ENCODE data around the gene ADGB. TPM values are rescaled to one million over a fixed set of nuclear protein-coding genes. Genes with fewer than 3 reads are reported as not detected.
"Not testable (repeated sequence)": the region's sequence is repeated elsewhere in the genome, so short reads cannot be mapped to it uniquely, and the experiment has no call there.

ADGB gene
- total RNA-seq, 1 donor from 2014 or later = not detected

DNA sequence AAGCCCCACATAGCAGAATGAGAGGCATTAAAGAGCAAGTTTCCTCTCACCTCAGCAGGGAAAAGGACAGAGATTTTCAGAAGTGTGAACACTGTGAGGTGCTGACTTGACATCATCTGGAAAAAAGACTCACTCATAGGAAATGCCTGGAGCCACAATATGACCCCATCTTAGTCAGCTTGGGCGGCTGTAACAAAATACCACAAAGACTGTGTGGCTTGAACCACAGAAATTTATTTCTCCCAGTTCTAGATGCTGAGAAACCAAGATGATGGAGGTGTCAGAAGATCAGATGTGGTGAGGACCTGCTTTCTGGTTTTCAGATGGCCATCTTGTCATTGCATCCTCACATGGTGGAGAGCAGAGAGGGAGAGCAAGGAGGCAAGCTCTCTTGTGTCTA, 253.1 kb downstream of the ADGB start:
- DNase-seq (ENCODE audit: extremely low spot score in 2 of 2) = no peak
- H3K9me3 ChIP-seq = no peaks in the 10 kb centered on the region
- intact Hi-C loops (cut with DNase I) = no loop called here
- no peak overlapping the region for H3K4me3 ChIP-seq
- no peaks in the 10 kb centered on the region for H3K27me3 ChIP-seq
- H3K27ac ChIP-seq = no peak overlapping the region
- H3K4me1 ChIP-seq = no peaks in the 10 kb centered on the region
- no peaks in the 10 kb centered on the region for H3K36me3 ChIP-seq
- TF ChIP-seq POLR2AphosphoS5 (IDR thresholded peaks at IDR 0.05; ENCODE audit: insufficient read depth in 1 of 2, low read depth in 1 of 2) (no peak), POLR2A (IDR thresholded peaks at IDR 0.05) (no peak)

DNA sequence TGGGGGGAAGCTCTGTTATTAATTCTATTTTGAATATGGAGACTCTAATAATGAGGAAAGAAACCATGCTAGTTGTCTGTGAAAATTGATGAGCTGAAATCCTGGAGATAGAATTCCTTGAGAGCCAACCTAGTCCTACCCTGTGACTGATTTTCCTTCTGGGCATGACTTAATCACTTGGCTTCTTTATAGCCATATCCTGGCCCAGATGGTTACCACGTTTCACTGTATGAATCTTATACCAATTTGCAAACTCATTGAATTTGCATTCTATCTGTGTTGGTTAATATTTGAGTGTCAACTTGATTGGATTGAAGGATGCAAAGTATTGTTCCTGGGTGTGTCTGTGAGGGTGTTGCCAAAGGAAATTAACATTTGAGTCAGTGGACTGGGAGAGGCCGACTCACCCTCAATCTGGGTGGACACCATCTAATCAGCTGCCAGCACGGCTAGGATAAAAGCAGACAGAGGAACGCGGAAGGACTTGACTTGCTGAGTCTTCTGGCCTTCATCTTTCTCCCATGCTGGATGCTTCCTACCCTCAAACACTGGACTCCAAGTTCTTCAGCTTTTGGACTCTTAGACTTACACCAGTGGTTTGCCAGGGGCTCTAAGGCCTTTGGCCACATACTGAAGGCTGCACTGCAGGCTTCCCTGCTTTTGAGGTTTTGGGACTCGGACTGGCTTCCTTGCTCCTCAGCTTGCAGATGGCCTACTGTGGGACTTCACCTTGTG, 255.9 kb downstream of the ADGB start:
- H3K4me1 ChIP-seq; H3K36me3 ChIP-seq; DNase-seq (ENCODE audit: extremely low spot score in 2 of 2); H3K9me3 ChIP-seq; intact Hi-C loops (cut with DNase I); H3K4me3 ChIP-seq; H3K27ac ChIP-seq; H3K27me3 ChIP-seq: not testable (repeated sequence)

DNA sequence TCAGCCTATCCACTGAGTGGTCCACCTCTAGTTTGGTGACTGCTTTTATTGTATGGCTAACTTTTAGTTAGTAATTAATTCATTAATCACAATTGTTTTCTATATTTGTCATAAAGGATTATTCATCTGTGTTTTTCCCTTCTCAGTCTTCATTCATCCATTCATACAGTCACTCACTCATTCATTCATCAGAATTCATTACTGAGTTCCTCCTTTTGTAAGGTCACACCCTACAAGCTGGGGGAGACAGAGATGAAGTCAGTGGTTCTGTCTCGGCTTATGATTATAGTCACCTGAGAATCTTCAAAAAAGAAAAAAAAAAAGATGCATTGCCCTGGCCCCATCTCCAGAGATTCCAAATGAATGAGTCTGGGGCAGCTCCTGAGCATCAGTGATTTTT, 257.1 kb downstream of the ADGB start:
- Histone ChIP-seq H3K27me3 (no peaks in the 10 kb centered on the region), H3K4me3 (no peak overlapping the region), H3K36me3 (no peaks in the 10 kb centered on the region), H3K27ac (no peak overlapping the region), H3K4me1 (no peaks in the 10 kb centered on the region), H3K9me3 (no peaks in the 10 kb centered on the region)
- TF ChIP-seq, protein P1, sequence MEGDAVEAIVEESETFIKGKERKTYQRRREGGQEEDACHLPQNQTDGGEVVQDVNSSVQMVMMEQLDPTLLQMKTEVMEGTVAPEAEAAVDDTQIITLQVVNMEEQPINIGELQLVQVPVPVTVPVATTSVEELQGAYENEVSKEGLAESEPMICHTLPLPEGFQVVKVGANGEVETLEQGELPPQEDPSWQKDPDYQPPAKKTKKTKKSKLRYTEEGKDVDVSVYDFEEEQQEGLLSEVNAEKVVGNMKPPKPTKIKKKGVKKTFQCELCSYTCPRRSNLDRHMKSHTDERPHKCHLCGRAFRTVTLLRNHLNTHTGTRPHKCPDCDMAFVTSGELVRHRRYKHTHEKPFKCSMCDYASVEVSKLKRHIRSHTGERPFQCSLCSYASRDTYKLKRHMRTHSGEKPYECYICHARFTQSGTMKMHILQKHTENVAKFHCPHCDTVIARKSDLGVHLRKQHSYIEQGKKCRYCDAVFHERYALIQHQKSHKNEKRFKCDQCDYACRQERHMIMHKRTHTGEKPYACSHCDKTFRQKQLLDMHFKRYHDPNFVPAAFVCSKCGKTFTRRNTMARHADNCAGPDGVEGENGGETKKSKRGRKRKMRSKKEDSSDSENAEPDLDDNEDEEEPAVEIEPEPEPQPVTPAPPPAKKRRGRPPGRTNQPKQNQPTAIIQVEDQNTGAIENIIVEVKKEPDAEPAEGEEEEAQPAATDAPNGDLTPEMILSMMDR (IDR thresholded peaks at IDR 0.05) = no peak
- TF ChIP-seq POLR2AphosphoS5 (IDR thresholded peaks at IDR 0.05; ENCODE audit: insufficient read depth in 1 of 2, low read depth in 1 of 2) (no peak), POLR2A (IDR thresholded peaks at IDR 0.05) (no peak)
- intact Hi-C loops (cut with DNase I) = no loop called here
- no peak for DNase-seq (ENCODE audit: extremely low spot score in 2 of 2)

DNA sequence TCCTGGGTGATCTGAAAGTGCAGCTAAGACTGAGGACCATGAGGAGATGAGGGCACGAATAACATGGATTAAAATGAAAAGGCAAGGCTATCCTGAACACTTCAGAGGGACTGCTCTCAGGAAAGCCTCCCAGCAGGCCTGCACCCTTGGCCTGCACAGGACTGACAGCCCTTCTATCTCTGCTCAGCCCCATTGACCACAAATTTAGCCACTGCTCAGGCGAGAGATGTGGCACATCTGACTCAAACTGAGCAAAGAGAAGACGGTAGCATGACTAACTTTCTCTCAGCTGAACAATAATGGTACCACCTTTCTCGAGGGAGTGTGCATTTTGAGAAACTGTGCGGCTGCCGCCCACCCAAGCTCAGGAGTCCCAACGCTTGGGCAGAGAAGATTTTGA, 257.5 kb downstream of the ADGB start:
- intact Hi-C loops (cut with DNase I) = no loop called here
- H3K36me3 ChIP-seq = no peaks in the 10 kb centered on the region
- no peak overlapping the region for H3K4me3 ChIP-seq
- TF ChIP-seq POLR2A (IDR thresholded peaks at IDR 0.05) (no peak), POLR2AphosphoS5 (IDR thresholded peaks at IDR 0.05; ENCODE audit: insufficient read depth in 1 of 2, low read depth in 1 of 2) (no peak)
- TF ChIP-seq, protein P1 (IDR thresholded peaks at IDR 0.05) = no peak
- H3K9me3 ChIP-seq = no peaks in the 10 kb centered on the region
- DNase-seq (ENCODE audit: extremely low spot score in 2 of 2) = no peak
- H3K27ac ChIP-seq = no peak overlapping the region
- no peaks in the 10 kb centered on the region for H3K27me3 ChIP-seq
- no peaks in the 10 kb centered on the region for H3K4me1 ChIP-seq

DNA sequence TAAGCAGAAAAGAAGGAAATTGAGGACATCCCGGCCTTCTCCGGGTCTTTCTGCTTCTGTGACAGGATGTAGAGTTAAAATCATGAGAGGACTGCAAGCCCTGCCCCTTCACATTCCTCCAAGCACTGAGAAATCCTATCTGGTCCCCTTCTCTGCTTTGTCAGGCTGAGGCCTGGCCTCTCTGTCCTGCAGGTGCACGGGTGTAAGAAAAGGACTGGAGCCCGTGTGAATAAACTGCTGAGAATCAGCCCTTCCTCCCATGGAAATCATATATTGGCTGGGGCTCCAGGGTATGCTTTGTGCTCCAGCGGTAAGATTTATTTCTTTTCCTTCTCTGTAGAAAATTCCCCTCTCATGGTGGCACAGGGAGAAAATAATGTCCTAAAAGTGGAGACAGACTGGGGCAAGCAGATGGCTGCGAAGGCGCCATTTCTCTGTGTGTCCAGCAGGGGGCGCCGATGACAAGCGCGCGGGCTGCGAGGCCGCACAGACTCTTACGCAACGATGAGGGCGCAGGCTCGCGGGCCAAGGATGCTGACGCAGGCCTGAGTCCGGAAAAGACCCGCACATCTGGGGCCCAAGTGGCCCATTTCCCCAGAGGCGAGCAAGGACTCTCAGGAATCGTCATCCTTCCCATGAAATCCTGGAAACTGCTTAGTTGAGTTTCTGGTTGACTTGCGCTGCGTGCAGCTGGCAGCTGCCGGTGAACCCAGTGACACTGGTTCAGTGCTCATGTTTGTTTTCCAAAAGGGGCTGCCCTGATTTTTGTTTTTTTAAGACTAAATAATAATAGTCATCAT, 258.6 kb downstream of the ADGB start:
- Histone ChIP-seq H3K27ac (peak overlapping the region; percentile 64), H3K9me3 (no peaks in the 10 kb centered on the region), H3K27me3 (no peaks in the 10 kb centered on the region), H3K36me3 (no peaks in the 10 kb centered on the region), H3K4me3 (peak overlapping the region; percentile 30 to 37), H3K4me1 (no peaks in the 10 kb centered on the region)
- intact Hi-C loops (cut with DNase I) = no loop called here
- TF ChIP-seq, protein P1 (IDR thresholded peaks at IDR 0.05) = peak; percentile 73 to 97 (median 90)
- TF ChIP-seq POLR2AphosphoS5 (IDR thresholded peaks at IDR 0.05; ENCODE audit: insufficient read depth in 1 of 2, low read depth in 1 of 2) = peak; percentile 71 to 80
- TF ChIP-seq POLR2A (IDR thresholded peaks at IDR 0.05) = no peak
- no peak for DNase-seq (ENCODE audit: extremely low spot score in 2 of 2)

DNA sequence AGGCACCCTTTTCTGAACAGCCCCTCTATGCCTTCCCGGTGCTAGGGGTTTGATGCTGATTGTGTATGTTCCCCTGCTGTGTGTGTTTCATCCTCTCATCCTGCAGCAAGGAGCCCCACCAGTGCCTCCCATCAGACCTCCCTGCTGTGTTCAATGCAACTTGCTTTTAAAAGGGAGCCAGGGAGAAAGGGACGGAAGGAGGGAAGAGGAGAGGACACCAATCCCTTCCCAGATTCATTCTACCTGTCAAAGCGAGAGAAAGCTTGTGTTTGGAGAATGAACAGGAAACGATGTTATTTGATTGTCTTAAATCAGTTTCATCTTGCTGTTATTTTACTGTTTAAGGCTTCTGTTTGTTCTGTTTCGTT, 259.2 kb downstream of the ADGB start:
- no peaks in the 10 kb centered on the region for H3K36me3 ChIP-seq
- H3K27me3 ChIP-seq = no peaks in the 10 kb centered on the region
- TF ChIP-seq POLR2A (IDR thresholded peaks at IDR 0.05) (no peak), POLR2AphosphoS5 (IDR thresholded peaks at IDR 0.05; ENCODE audit: insufficient read depth in 1 of 2, low read depth in 1 of 2) (no peak)
- TF ChIP-seq, protein P1 (IDR thresholded peaks at IDR 0.05) = no peak
- DNase-seq (ENCODE audit: extremely low spot score in 2 of 2) = no peak
- peak overlapping the region; percentile 30 to 37 for H3K4me3 ChIP-seq
- H3K27ac ChIP-seq = peak overlapping the region; percentile 64
- intact Hi-C loops (cut with DNase I) = no loop called here
- H3K4me1 ChIP-seq = no peaks in the 10 kb centered on the region
- H3K9me3 ChIP-seq = no peaks in the 10 kb centered on the region
